ENCODE results near the gene VEGFB.

DNA sequence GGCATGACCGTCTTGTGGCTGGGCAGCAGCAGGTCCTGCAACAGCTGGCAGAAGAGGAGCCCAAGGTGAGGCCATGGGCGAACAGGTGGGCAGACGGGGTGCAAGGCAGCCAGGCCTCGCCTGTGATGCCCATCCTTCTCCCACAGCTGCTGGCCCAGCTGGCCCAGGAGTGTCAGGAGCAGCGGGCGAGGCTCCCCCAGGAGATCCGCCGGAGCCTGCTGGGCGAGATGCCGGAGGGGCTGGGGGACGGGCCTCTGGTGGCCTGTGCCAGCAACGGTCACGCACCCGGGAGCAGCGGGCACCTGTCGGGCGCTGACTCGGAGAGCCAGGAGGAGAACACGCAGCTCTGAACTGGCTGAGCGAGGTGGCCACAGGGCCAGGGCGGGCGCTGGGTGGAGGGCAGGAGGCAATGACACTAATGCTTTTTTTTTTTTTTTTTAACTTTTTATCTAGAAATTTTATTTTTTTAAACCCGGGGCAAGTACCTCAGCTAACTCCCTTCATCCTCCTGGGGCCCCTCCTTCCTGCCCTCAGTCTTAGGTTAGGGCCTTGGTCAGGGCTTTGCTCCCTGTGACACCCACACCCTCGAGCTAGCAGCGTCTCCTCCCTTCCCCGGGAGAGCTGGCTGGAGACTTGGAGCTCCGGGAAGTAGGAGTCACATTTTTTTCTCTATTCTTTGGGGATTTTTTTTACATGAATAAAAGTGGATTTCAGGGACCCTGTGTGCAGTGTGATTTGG lies 33.0 kb downstream of the VEGFB start:
- no peak for TF ChIP-seq YY1 (IDR thresholded peaks at IDR 0.05; ENCODE audit: low read depth)
- TF ChIP-seq, protein P1, sequence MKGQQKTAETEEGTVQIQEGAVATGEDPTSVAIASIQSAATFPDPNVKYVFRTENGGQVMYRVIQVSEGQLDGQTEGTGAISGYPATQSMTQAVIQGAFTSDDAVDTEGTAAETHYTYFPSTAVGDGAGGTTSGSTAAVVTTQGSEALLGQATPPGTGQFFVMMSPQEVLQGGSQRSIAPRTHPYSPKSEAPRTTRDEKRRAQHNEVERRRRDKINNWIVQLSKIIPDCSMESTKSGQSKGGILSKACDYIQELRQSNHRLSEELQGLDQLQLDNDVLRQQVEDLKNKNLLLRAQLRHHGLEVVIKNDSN (IDR thresholded peaks at IDR 0.05), result no peak
- TF ChIP-seq, protein P2, sequence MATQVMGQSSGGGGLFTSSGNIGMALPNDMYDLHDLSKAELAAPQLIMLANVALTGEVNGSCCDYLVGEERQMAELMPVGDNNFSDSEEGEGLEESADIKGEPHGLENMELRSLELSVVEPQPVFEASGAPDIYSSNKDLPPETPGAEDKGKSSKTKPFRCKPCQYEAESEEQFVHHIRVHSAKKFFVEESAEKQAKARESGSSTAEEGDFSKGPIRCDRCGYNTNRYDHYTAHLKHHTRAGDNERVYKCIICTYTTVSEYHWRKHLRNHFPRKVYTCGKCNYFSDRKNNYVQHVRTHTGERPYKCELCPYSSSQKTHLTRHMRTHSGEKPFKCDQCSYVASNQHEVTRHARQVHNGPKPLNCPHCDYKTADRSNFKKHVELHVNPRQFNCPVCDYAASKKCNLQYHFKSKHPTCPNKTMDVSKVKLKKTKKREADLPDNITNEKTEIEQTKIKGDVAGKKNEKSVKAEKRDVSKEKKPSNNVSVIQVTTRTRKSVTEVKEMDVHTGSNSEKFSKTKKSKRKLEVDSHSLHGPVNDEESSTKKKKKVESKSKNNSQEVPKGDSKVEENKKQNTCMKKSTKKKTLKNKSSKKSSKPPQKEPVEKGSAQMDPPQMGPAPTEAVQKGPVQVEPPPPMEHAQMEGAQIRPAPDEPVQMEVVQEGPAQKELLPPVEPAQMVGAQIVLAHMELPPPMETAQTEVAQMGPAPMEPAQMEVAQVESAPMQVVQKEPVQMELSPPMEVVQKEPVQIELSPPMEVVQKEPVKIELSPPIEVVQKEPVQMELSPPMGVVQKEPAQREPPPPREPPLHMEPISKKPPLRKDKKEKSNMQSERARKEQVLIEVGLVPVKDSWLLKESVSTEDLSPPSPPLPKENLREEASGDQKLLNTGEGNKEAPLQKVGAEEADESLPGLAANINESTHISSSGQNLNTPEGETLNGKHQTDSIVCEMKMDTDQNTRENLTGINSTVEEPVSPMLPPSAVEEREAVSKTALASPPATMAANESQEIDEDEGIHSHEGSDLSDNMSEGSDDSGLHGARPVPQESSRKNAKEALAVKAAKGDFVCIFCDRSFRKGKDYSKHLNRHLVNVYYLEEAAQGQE (IDR thresholded peaks at IDR 0.05; ENCODE audit: low read depth), result no peak
- TF ChIP-seq EP300 (IDR thresholded peaks at IDR 0.05; ENCODE audit: borderline replicate concordance), result no peak
- no peak for TF ChIP-seq TAF1 (IDR thresholded peaks at IDR 0.05; ENCODE audit: low read depth)
- no peak for TF ChIP-seq TEAD4 (IDR thresholded peaks at IDR 0.05)
